Liver (tissue), 9 donors: ENCODE data around the gene MBNL2. TPM values are rescaled to one million over a fixed set of nuclear protein-coding genes. Genes with fewer than 3 reads are reported as not detected.

Source experiments
- DNase-seq: peaks from one replicate; pipeline ENCODE4 v3.0.0-alpha.2; 2017; ENCODE audit warnings: low spot score
- H3K27ac ChIP-seq, 2 donors: one replicate each; pipeline ENCODE4 v1.7.0; 2013; ENCODE audit warnings: inconsistent platforms in 2 of 2, low read length in 2 of 2, control low read depth in 1 of 2, low read depth in 1 of 2, mild to moderate bottlenecking in 1 of 2
- H3K27me3 ChIP-seq, 4 donors: one replicate each; pipeline versions ENCODE4 v1.6.1 to v1.7.0; 2013; ENCODE audit warnings: low read length in 3 of 4, inconsistent platforms in 1 of 4, mild to moderate bottlenecking in 1 of 4, moderate library complexity in 1 of 4; ENCODE audit not compliant: control insufficient read depth in 4 of 4, insufficient read depth in 4 of 4
- H3K36me3 ChIP-seq, 4 donors: one replicate each; pipeline versions ENCODE4 v1.6.1 to v1.7.0; 2013; ENCODE audit warnings: low read length in 3 of 4, mild to moderate bottlenecking in 3 of 4, low read depth in 1 of 4, moderate library complexity in 1 of 4; ENCODE audit not compliant: control insufficient read depth in 4 of 4, insufficient read depth in 3 of 4
- H3K4me1 ChIP-seq, 4 donors: one replicate each; pipeline versions ENCODE4 v1.6.1 to v1.7.0; 2013; ENCODE audit warnings: low read length in 3 of 4, mild to moderate bottlenecking in 3 of 4, moderate library complexity in 1 of 4; ENCODE audit not compliant: control insufficient read depth in 4 of 4, insufficient read depth in 4 of 4
- H3K4me3 ChIP-seq, 3 donors: one replicate each; pipeline versions ENCODE4 v1.6.1 to v1.7.0; 2013; ENCODE audit warnings: low read length in 3 of 3, control low read depth in 1 of 3, low read depth in 1 of 3, mild to moderate bottlenecking in 1 of 3
- H3K9ac ChIP-seq, 2 donors: one replicate each; pipeline ENCODE4 v1.7.0; 2013; ENCODE audit warnings: low read length in 2 of 2, mild to moderate bottlenecking in 2 of 2, moderate library complexity in 2 of 2, control low read depth in 1 of 2, low read depth in 1 of 2
- H3K9me3 ChIP-seq, 4 donors: one replicate each; pipeline versions ENCODE4 v1.6.1 to v1.7.0; 2013; ENCODE audit warnings: low read length in 3 of 4; ENCODE audit not compliant: control insufficient read depth in 4 of 4
- EGR1 ChIP-seq, 2 donors: IDR thresholded peaks; 2 replicates each; pipeline ENCODE4 v1.6.1; 2016 to 2018; ENCODE audit warnings: antibody characterized with exemption in 2 of 2, low read depth in 2 of 2
- FOXA1 ChIP-seq: IDR thresholded peaks from 2 replicates; pipeline ENCODE4 v1.6.1; 2016; ENCODE audit warnings: antibody characterized with exemption
- FOXA2 ChIP-seq: IDR thresholded peaks from 2 replicates; pipeline ENCODE4 v1.6.1; 2016; ENCODE audit warnings: antibody characterized with exemption
- HNF4A ChIP-seq, 2 donors: conservative IDR thresholded peaks; 2 replicates each; pipeline ENCODE4 v1.6.1; 2016; ENCODE audit warnings: antibody characterized with exemption in 2 of 2, mild to moderate bottlenecking in 2 of 2
- HNF4G ChIP-seq: IDR thresholded peaks from 2 replicates; pipeline ENCODE4 v1.6.1; 2016; ENCODE audit warnings: antibody characterized with exemption
- JUND ChIP-seq, 2 donors: IDR thresholded peaks; 2 replicates each; pipeline ENCODE4 v1.6.1; 2016; ENCODE audit warnings: antibody characterized with exemption in 2 of 2
- NR2F2 ChIP-seq: IDR thresholded peaks from 2 replicates; pipeline ENCODE4 v1.6.1; 2016; ENCODE audit warnings: antibody characterized with exemption
- RAD21 ChIP-seq, 2 donors: IDR thresholded peaks; 2 replicates each; pipeline ENCODE4 v1.6.1; 2016; ENCODE audit warnings: antibody characterized with exemption in 2 of 2, mild to moderate bottlenecking in 2 of 2
- RXRA ChIP-seq, 2 donors: IDR thresholded peaks; 2 replicates each; pipeline ENCODE4 v1.6.1; 2017 to 2018; ENCODE audit warnings: antibody characterized with exemption in 2 of 2, mild to moderate bottlenecking in 1 of 2
- SP1 ChIP-seq: IDR thresholded peaks from 2 replicates; pipeline ENCODE4 v1.6.1; 2018; ENCODE audit warnings: antibody characterized with exemption, mild to moderate bottlenecking
- TAF1 ChIP-seq: conservative IDR thresholded peaks from 2 replicates; pipeline ENCODE4 v1.6.1; 2016; ENCODE audit warnings: antibody characterized with exemption, mild to moderate bottlenecking
- YY1 ChIP-seq: IDR thresholded peaks from 2 replicates; pipeline ENCODE4 v1.6.1; 2016; ENCODE audit warnings: antibody characterized with exemption, mild to moderate bottlenecking
- WGBS: extraction: QIAGEN DNeasy Blood & Tissue Kit; methylation state at CpG from one replicate; pipeline ENCODE4 v1.1.7; 2013; 5-methylcytosine and 5-hydroxymethylcytosine counted together
- polyA plus RNA-seq, 2 donors: library from polyadenylated mRNA; stranded (reverse) in 1 of 2; unstranded in 1 of 2; fragments of 200-250 nt in 1 of 2; fragments of >200 nt in 1 of 2; fragmentation: Nextera tagmentation in 1 of 2; extraction: Ambion mirVana in 1 of 2; gene quantifications; one replicate each; pipeline versions ENCODE4 v1.2.1 to v1.2.3, GENCODE V29; 2013 to 2015
- total RNA-seq, 2 donors: library from RNA; depleted of rRNA; stranded (reverse); fragments of >200 nt; gene quantifications; one replicate each; pipeline ENCODE4 v1.2.3, GENCODE V29; 2014
- TF ChIP-seq, protein P1 (sequence below): fragments of 150-350 bp; IDR thresholded peaks from 2 replicates; pipeline ENCODE4 v1.5.1; 2017; ENCODE audit warnings: improper control_type of control experiment, low read depth, low read length; ENCODE audit not compliant: missing input control
- TF ChIP-seq, protein P2 (sequence below): IDR thresholded peaks from 2 replicates; pipeline ENCODE4 v1.6.1; 2016; ENCODE audit warnings: antibody characterized with exemption
- TF ChIP-seq, protein P3 (sequence below): IDR thresholded peaks from 2 replicates; pipeline ENCODE4 v1.6.1; 2016; ENCODE audit warnings: antibody characterized with exemption, mild to moderate bottlenecking
- TF ChIP-seq, protein P4 (sequence below): IDR thresholded peaks from 2 replicates; pipeline ENCODE4 v1.6.1; 2016; ENCODE audit warnings: antibody characterized with exemption
- TF ChIP-seq, protein P5 (sequence below): IDR thresholded peaks from 2 replicates; pipeline ENCODE4 v1.6.1; 2016; ENCODE audit warnings: antibody characterized with exemption
- donor health status: healthy.
- donor health status: healthy.
- donor health status: healthy.
- donor health status: healthy.
- donor health status: healthy.

MBNL2 gene
- total and polyA plus RNA-seq, 4 donors: 16.0 to 49.6 (median 36.8) TPM

DNA sequence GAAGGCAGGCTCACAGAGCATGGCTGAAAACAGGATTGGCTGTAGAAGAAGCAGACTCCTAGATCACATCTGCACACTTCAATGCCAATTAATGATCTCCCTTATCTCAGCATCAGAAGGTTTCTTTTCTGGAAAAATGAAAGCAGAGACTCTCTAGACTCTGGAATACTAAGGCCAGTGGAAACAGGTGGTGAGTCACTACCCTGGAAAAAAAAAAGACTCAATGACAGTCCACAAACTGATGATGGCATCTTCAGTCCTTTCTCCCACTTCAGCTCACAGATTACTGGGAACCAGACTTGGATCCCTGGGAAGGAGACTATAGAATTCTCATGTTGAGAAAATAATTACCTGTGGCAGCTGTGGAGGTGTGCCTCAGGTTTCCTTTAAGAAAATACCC is 47.5 kb upstream of the MBNL2 start:
- Histone ChIP-seq H3K4me1 (no peaks in the 10 kb centered on the region), H3K27me3 (no peaks in the 10 kb centered on the region), H3K36me3 (no peaks in the 10 kb centered on the region), H3K9me3 (no peaks in the 10 kb centered on the region), H3K27ac (no peak overlapping the region), H3K9ac (no peak overlapping the region), H3K4me3 (no peak overlapping the region)
- DNase-seq: no peak
- no peak for TF ChIP-seq HNF4A (conservative IDR thresholded peaks at IDR 0.05)
- TF ChIP-seq FOXA2: no peak
- TF ChIP-seq FOXA1: no peak
- no peak for TF ChIP-seq EGR1 (IDR thresholded peaks at IDR 0.05; ENCODE audit: low read depth in 2 of 2)
- TF ChIP-seq YY1: no peak
- TF ChIP-seq, protein P1, sequence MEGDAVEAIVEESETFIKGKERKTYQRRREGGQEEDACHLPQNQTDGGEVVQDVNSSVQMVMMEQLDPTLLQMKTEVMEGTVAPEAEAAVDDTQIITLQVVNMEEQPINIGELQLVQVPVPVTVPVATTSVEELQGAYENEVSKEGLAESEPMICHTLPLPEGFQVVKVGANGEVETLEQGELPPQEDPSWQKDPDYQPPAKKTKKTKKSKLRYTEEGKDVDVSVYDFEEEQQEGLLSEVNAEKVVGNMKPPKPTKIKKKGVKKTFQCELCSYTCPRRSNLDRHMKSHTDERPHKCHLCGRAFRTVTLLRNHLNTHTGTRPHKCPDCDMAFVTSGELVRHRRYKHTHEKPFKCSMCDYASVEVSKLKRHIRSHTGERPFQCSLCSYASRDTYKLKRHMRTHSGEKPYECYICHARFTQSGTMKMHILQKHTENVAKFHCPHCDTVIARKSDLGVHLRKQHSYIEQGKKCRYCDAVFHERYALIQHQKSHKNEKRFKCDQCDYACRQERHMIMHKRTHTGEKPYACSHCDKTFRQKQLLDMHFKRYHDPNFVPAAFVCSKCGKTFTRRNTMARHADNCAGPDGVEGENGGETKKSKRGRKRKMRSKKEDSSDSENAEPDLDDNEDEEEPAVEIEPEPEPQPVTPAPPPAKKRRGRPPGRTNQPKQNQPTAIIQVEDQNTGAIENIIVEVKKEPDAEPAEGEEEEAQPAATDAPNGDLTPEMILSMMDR: no peak
- TF ChIP-seq, protein P2, sequence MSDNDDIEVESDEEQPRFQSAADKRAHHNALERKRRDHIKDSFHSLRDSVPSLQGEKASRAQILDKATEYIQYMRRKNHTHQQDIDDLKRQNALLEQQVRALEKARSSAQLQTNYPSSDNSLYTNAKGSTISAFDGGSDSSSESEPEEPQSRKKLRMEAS: no peak
- TF ChIP-seq, protein P3, sequence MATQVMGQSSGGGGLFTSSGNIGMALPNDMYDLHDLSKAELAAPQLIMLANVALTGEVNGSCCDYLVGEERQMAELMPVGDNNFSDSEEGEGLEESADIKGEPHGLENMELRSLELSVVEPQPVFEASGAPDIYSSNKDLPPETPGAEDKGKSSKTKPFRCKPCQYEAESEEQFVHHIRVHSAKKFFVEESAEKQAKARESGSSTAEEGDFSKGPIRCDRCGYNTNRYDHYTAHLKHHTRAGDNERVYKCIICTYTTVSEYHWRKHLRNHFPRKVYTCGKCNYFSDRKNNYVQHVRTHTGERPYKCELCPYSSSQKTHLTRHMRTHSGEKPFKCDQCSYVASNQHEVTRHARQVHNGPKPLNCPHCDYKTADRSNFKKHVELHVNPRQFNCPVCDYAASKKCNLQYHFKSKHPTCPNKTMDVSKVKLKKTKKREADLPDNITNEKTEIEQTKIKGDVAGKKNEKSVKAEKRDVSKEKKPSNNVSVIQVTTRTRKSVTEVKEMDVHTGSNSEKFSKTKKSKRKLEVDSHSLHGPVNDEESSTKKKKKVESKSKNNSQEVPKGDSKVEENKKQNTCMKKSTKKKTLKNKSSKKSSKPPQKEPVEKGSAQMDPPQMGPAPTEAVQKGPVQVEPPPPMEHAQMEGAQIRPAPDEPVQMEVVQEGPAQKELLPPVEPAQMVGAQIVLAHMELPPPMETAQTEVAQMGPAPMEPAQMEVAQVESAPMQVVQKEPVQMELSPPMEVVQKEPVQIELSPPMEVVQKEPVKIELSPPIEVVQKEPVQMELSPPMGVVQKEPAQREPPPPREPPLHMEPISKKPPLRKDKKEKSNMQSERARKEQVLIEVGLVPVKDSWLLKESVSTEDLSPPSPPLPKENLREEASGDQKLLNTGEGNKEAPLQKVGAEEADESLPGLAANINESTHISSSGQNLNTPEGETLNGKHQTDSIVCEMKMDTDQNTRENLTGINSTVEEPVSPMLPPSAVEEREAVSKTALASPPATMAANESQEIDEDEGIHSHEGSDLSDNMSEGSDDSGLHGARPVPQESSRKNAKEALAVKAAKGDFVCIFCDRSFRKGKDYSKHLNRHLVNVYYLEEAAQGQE: no peak
- TF ChIP-seq JUND (IDR thresholded peaks at IDR 0.05): no peak
- no peak for TF ChIP-seq TAF1

DNA sequence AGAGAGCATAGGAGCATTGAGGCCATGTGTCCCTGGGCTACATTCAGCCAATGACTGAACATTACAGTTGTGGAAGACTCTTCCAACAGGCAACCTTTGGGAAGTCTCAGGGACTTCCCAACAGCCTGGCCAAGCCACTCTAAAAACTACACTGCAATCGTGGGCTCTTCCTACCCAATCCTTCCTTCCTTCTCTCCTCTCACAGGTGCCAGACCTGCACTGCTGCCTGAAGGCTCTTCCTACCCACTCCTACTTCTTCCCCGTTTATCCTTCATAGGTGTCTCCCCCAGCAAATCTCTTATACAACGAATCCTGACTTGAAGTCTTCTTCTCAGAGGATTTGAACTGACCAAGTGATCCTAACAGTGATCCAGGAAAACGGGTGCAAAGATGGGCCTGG is 47.1 kb upstream of the MBNL2 start:
- H3K4me1 ChIP-seq: no peaks in the 10 kb centered on the region
- H3K27ac ChIP-seq: no peak overlapping the region
- H3K4me3 ChIP-seq: no peak overlapping the region
- H3K9ac ChIP-seq: no peak overlapping the region
- TF ChIP-seq, protein P4, sequence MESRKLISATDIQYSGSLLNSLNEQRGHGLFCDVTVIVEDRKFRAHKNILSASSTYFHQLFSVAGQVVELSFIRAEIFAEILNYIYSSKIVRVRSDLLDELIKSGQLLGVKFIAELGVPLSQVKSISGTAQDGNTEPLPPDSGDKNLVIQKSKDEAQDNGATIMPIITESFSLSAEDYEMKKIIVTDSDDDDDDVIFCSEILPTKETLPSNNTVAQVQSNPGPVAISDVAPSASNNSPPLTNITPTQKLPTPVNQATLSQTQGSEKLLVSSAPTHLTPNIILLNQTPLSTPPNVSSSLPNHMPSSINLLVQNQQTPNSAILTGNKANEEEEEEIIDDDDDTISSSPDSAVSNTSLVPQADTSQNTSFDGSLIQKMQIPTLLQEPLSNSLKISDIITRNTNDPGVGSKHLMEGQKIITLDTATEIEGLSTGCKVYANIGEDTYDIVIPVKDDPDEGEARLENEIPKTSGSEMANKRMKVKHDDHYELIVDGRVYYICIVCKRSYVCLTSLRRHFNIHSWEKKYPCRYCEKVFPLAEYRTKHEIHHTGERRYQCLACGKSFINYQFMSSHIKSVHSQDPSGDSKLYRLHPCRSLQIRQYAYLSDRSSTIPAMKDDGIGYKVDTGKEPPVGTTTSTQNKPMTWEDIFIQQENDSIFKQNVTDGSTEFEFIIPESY: no peak
- TF ChIP-seq HNF4A (conservative IDR thresholded peaks at IDR 0.05): no peak
- TF ChIP-seq SP1: no peak
- no peak for TF ChIP-seq NR2F2
- TF ChIP-seq HNF4G: no peak
- no peak for TF ChIP-seq EGR1 (IDR thresholded peaks at IDR 0.05; ENCODE audit: low read depth in 2 of 2)
- TF ChIP-seq, protein P2: no peak
- TF ChIP-seq, protein P3: no peak
- TF ChIP-seq RXRA (IDR thresholded peaks at IDR 0.05): no peak
- TF ChIP-seq TAF1: no peak
- TF ChIP-seq, protein P5, sequence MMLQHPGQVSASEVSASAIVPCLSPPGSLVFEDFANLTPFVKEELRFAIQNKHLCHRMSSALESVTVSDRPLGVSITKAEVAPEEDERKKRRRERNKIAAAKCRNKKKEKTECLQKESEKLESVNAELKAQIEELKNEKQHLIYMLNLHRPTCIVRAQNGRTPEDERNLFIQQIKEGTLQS: no peak
- TF ChIP-seq, protein P1: no peak
- no peak for TF ChIP-seq FOXA1
- no peak for TF ChIP-seq YY1
- TF ChIP-seq RAD21 (IDR thresholded peaks at IDR 0.05): no peak
- no peaks in the 10 kb centered on the region for H3K36me3 ChIP-seq
- DNase-seq: no peak
- H3K27me3 ChIP-seq: no peaks in the 10 kb centered on the region
- H3K9me3 ChIP-seq: no peaks in the 10 kb centered on the region
- 86% methylated on average over 4 of the region's 4 CpGs for WGBS
